ENCODE measurements around the gene ZNF273.
A peak's percentile ranks its signal among the peaks of the same experiment; 100 is the strongest.

- TF ChIP-seq CTCF (conservative IDR thresholded peaks at IDR 0.05; ENCODE audit: low read depth, low read length) (peak; percentile 40; the same call in 1 of the 2 replicates), EZH2 (IDR thresholded peaks at IDR 0.05; ENCODE audit: low read length, unreplicated experiment) (no peak), EZH2phosphoT487 (IDR thresholded peaks at IDR 0.05; ENCODE audit: borderline replicate concordance, low read length) (no peak)
Measured at GRCh38 chr7:64946772-64947171, 43.7 kb downstream of the ZNF273 start.

Data from PC-3 (cell line).